OCI-LY1 (cell line): Measurements from ENCODE around the gene NPIPA1.
"Not testable (repeated sequence)": the region's sequence is repeated elsewhere in the genome, so short reads cannot be mapped to it uniquely, and the experiment has no call there.

Experiments used
- CTCF ChIP-seq: fragments of 200-600 bp; sonication (generic), shearing (Covaris generic); IDR thresholded peaks from 2 replicates; pipeline ENCODE4 v1.5.1; 2017; ENCODE audit warnings: mild to moderate bottlenecking, antibody characterized with exemption, low read length, moderate library complexity, mixed read lengths
- EZH2 ChIP-seq: fragments of 200-600 bp; sonication (generic), shearing (Covaris generic); IDR thresholded peaks from 2 replicates; pipeline ENCODE4 v1.8.0; 2017; ENCODE audit warnings: borderline replicate concordance, mixed run types, mild to moderate bottlenecking, antibody characterized with exemption, low read length, moderate library complexity, mixed read lengths

- TF ChIP-seq CTCF, EZH2: not testable (repeated sequence)
Measured at GRCh38 chr16:14903191-14903957, 33.9 kb upstream of the NPIPA1 start.
